Vagina (tissue), 2 donors: ENCODE data around the gene ZNF415. TPM values are rescaled to one million over a fixed set of nuclear protein-coding genes. Genes with fewer than 3 reads are reported as not detected.

ENCODE experiments used
- DNase-seq, 2 donors: peaks; one replicate each; pipeline ENCODE4 v3.0.0-alpha.2; 2017; ENCODE audit errors: extremely low spot score in 2 of 2
- H3K27ac ChIP-seq: fragments of 200-600 bp; sonication (generic); one replicate; pipeline ENCODE4 v1.5.1; 2019
- H3K27me3 ChIP-seq: fragments of 200-600 bp; sonication (generic); one replicate; pipeline ENCODE4 v1.5.1; 2019
- H3K36me3 ChIP-seq, 2 donors: fragments of 200-600 bp; sonication (generic); one replicate each; pipeline ENCODE4 v1.5.1; 2017 to 2019
- H3K4me1 ChIP-seq: fragments of 200-600 bp; sonication (generic); one replicate; pipeline ENCODE4 v1.5.1; 2019
- H3K4me3 ChIP-seq, 2 donors: fragments of 200-600 bp; sonication (generic); 1 replicate in 1 of 2; 2 replicates in 1 of 2; pipeline ENCODE4 v1.5.1; 2016 to 2019
- H3K9me3 ChIP-seq: fragments of 200-600 bp; sonication (generic); one replicate; pipeline ENCODE4 v1.5.1; 2019
- POLR2A ChIP-seq, 2 donors: fragments of 450-650 bp; IDR thresholded peaks; one replicate each; pipeline ENCODE4 v1.6.1; 2017; ENCODE audit warnings: antibody characterized with exemption in 2 of 2, mild to moderate bottlenecking in 2 of 2, moderate library complexity in 2 of 2
- POLR2AphosphoS5 ChIP-seq, 2 donors: sonication (generic); formaldehyde crosslinking; IDR thresholded peaks; one replicate each; pipeline ENCODE4 v1.9.0; 2017; ENCODE audit warnings: antibody characterized with exemption in 2 of 2, mild to moderate bottlenecking in 2 of 2, low read depth in 1 of 2; ENCODE audit not compliant: insufficient read depth in 1 of 2
- intact Hi-C: fragments of 100-400 bp; cut with DNase I; formaldehyde crosslinking; loops from one replicate; pipeline ENCODE4 v1.15.1; 2023
- total RNA-seq: library from RNA; depleted of rRNA; stranded (reverse); fragments of >200 nt; gene quantifications from one replicate; pipeline ENCODE4 v1.2.3, GENCODE V29; 2016
- TF ChIP-seq, protein P1 (sequence below), 3 experiments: fragments of 450-650 bp in 2 of 3; fragments of 200-600 bp in 1 of 3; sonication (generic) in 1 of 3; IDR thresholded peaks; one replicate each; pipeline ENCODE4 v1.5.1; 2017 to 2019; ENCODE audit warnings: antibody characterized with exemption in 3 of 3, mild to moderate bottlenecking in 2 of 3, moderate library complexity in 2 of 3

ZNF415 gene
- total RNA-seq, 1 donor from 2014 or later = 6.6 TPM

DNA sequence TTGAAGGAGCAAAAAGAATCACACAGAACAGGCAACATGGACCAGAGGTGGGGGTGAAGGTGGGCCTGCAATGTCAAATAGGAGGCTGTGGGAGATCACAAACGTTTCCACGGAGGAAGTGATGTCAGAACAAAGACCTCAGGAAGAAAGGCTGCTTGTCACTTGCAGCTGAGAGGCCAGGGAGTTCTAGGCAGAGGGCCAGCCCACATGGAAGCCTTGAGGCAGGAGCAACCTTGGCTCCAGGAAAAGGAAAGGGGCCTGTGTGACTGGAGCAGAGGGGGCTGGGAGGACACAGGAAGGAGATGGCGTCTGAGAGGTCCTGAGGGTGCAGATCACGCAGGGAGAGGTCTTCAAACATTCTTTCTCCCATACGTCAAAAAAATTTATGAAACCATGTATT lies 45.8 kb downstream of the ZNF415 start:
- no peak for DNase-seq
- H3K9me3 ChIP-seq = no peaks in the 10 kb centered on the region
- H3K27me3 ChIP-seq = no peaks in the 10 kb centered on the region
- TF ChIP-seq POLR2A (IDR thresholded peaks at IDR 0.05) = no peak
- TF ChIP-seq, protein P1, sequence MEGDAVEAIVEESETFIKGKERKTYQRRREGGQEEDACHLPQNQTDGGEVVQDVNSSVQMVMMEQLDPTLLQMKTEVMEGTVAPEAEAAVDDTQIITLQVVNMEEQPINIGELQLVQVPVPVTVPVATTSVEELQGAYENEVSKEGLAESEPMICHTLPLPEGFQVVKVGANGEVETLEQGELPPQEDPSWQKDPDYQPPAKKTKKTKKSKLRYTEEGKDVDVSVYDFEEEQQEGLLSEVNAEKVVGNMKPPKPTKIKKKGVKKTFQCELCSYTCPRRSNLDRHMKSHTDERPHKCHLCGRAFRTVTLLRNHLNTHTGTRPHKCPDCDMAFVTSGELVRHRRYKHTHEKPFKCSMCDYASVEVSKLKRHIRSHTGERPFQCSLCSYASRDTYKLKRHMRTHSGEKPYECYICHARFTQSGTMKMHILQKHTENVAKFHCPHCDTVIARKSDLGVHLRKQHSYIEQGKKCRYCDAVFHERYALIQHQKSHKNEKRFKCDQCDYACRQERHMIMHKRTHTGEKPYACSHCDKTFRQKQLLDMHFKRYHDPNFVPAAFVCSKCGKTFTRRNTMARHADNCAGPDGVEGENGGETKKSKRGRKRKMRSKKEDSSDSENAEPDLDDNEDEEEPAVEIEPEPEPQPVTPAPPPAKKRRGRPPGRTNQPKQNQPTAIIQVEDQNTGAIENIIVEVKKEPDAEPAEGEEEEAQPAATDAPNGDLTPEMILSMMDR (IDR thresholded peaks at IDR 0.05) = no peak
- peak in 1 of 2 donors; percentile 64 for TF ChIP-seq POLR2AphosphoS5 (IDR thresholded peaks at IDR 0.05; ENCODE audit: insufficient read depth in 1 of 2, low read depth in 1 of 2)
- no peak overlapping the region for H3K4me3 ChIP-seq
- no peak overlapping the region for H3K27ac ChIP-seq
- intact Hi-C loops = no loop called here
- H3K4me1 ChIP-seq = no peaks in the 10 kb centered on the region
- H3K36me3 ChIP-seq = peaks cover 0 to 54% of the 10 kb centered on the region in 2 donors

DNA sequence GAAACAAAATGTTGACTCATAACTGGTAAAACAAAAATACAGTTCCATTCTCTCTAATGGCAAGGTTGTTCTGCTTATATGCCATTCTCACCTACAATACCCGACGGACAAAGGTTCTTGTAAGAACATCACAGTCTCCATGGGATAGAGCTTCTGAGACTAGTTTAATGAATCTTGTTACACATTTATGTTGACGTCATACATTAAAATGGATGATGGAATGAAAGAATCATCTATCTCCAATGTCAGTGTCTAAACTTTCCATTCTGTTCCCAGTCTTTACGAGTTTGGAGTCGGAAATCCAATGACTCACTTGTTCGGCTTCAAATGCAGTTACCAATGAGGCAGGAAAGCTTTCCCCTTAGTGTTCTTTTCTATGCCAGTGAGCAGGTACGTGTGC lies 47.2 kb downstream of the ZNF415 start:
- Histone ChIP-seq H3K27me3 (no peaks in the 10 kb centered on the region), H3K27ac (no peak overlapping the region), H3K4me1 (no peaks in the 10 kb centered on the region), H3K9me3 (no peaks in the 10 kb centered on the region), H3K4me3 (no peak overlapping the region), H3K36me3 (peaks cover 3 to 43% of the 10 kb centered on the region in 2 donors)
- no peak for DNase-seq
- intact Hi-C loops = no loop called here
- TF ChIP-seq POLR2A (IDR thresholded peaks at IDR 0.05) (no peak), POLR2AphosphoS5 (IDR thresholded peaks at IDR 0.05; ENCODE audit: insufficient read depth in 1 of 2, low read depth in 1 of 2) (no peak)

DNA sequence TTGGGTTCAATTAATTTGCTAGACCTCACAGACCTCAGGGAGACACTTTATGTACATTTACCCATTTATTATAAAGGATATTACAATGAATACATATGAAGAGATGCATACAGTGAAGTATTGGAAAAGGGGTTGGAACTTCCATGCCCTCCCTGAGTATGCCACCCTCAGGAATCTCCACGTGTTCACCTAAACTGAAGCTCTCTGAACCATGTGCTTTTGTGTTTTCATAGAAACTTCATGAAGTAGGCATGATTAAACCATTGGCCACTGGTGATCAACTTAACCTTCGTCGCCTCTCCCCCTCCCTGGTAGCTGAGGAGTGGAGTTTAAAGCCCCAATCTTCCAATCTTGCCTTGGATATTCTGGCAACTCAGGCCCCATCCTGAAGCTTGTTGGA lies 49.8 kb downstream of the ZNF415 start:
- DNase-seq = no peak
- intact Hi-C loops = no loop called here

DNA sequence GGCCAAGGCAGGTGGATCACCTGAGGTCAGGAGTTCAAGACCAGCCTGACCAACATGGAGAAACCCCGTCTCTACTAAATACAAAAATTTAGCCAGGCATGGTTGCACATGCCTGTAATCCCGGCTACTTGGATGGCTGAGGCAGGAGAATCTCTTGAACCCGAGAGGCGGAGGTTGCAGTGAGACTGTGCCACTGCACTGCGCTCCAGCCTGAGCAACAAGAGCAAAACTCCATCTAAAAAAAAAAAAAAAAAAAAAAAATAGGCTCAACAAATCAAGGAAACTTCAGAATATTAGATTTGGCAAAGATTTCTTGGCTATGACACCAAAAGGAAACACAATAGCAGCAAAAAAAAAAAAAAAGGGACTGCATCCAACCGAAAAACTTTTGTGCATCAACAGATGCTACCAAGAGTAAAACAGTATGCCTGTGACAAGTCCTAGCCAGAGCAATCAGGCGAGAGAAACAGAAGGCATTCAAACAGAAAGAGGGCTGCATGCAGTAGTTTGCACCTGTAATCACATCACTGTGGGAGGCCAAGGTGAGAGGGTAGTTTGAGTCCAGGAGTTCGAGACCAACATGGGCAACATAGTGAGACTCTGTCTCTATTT lies 53.3 kb downstream of the ZNF415 start:
- Histone ChIP-seq H3K27me3 (no peaks in the 10 kb centered on the region), H3K27ac (no peak overlapping the region), H3K36me3 (peaks cover 3 to 36% of the 10 kb centered on the region in 2 donors), H3K4me1 (no peaks in the 10 kb centered on the region), H3K9me3 (no peaks in the 10 kb centered on the region), H3K4me3 (no peak overlapping the region)
- DNase-seq = no peak
- intact Hi-C loops = no loop called here
- TF ChIP-seq, protein P1 (IDR thresholded peaks at IDR 0.05) = no peak
- no peak for TF ChIP-seq POLR2A (IDR thresholded peaks at IDR 0.05)
- TF ChIP-seq POLR2AphosphoS5 (IDR thresholded peaks at IDR 0.05; ENCODE audit: insufficient read depth in 1 of 2, low read depth in 1 of 2) = no peak

More for the DNA sequence above, 49.8 kb downstream of the ZNF415 start:
- no peak overlapping the region for H3K27ac ChIP-seq
- H3K4me1 ChIP-seq = no peaks in the 10 kb centered on the region
- H3K27me3 ChIP-seq = no peaks in the 10 kb centered on the region
- no peaks in the 10 kb centered on the region for H3K9me3 ChIP-seq
- TF ChIP-seq POLR2AphosphoS5 (IDR thresholded peaks at IDR 0.05; ENCODE audit: insufficient read depth in 1 of 2, low read depth in 1 of 2) (no peak), POLR2A (IDR thresholded peaks at IDR 0.05) (no peak)
- TF ChIP-seq, protein P1 (IDR thresholded peaks at IDR 0.05) = no peak
- H3K4me3 ChIP-seq = no peak overlapping the region
- peaks cover 3 to 33% of the 10 kb centered on the region in 2 donors for H3K36me3 ChIP-seq

- peaks cover 5 to 38% of the 10 kb centered on the region in 2 donors for H3K36me3 ChIP-seq
- no peaks in the 10 kb centered on the region for H3K4me1 ChIP-seq
- no peaks in the 10 kb centered on the region for H3K27me3 ChIP-seq
- no peak for DNase-seq
- H3K9me3 ChIP-seq = no peaks in the 10 kb centered on the region
- TF ChIP-seq POLR2A (IDR thresholded peaks at IDR 0.05) = no peak
- TF ChIP-seq, protein P1 (IDR thresholded peaks at IDR 0.05) = no peak
- no peak for TF ChIP-seq POLR2AphosphoS5 (IDR thresholded peaks at IDR 0.05; ENCODE audit: insufficient read depth in 1 of 2, low read depth in 1 of 2)
- H3K4me3 ChIP-seq = no peak overlapping the region
- intact Hi-C loops = no loop called here
- no peak overlapping the region for H3K27ac ChIP-seq
These were observed 54.0 kb downstream of the ZNF415 start for GRCh38 chr19:53078668-53079067.
